HepG2 (cell line): ENCODE measurements around the gene ATRIP. TPM values are rescaled to one million over a fixed set of nuclear protein-coding genes. Genes with fewer than 3 reads are reported as not detected.

Experiments
- BCL6 ChIP-seq: IDR thresholded peaks from 2 replicates; pipeline ENCODE4 v1.6.1; 2016; ENCODE audit warnings: missing genetic modification reagents, missing compliant biosample characterization
- EP300 ChIP-seq, 3 experiments: sonication (generic) in 1 of 3; formaldehyde crosslinking in 1 of 3; IDR thresholded peaks; 2 replicates each; pipeline versions ENCODE4 v1.5.1 to v1.6.1; 2011 to 2020; ENCODE audit warnings: low read depth in 2 of 3, low read length in 2 of 3, borderline replicate concordance in 1 of 3, improper control_type of control experiment in 1 of 3, mild to moderate bottlenecking in 1 of 3, missing genetic modification reagents in 1 of 3, moderate library complexity in 1 of 3
- HDAC2 ChIP-seq: sonication (generic); formaldehyde crosslinking; IDR thresholded peaks from 2 replicates; pipeline ENCODE4 v1.4.0; 2020; ENCODE audit warnings: missing genetic modification reagents
- HNF4G ChIP-seq, 2 experiments: sonication (generic) in 1 of 2; formaldehyde crosslinking in 1 of 2; IDR thresholded peaks; 2 replicates each; pipeline versions ENCODE4 v1.4.0 to v1.6.1; 2011 to 2020; ENCODE audit warnings: borderline replicate concordance in 2 of 2, low read depth in 2 of 2, mild to moderate bottlenecking in 2 of 2, low read length in 1 of 2, missing genetic modification reagents in 1 of 2, moderate library complexity in 1 of 2
- MAFF ChIP-seq: IDR thresholded peaks from 2 replicates; pipeline ENCODE4 v1.6.1; 2011; ENCODE audit warnings: low read depth, low read length, improper control_type of control experiment
- NCOA1 ChIP-seq: sonication (generic); formaldehyde crosslinking; IDR thresholded peaks from 2 replicates; pipeline ENCODE4 v1.9.0; 2021; ENCODE audit warnings: missing genetic modification reagents
- NR2F6 ChIP-seq, 2 experiments: IDR thresholded peaks; 2 replicates each; pipeline ENCODE4 v1.6.1; 2016; ENCODE audit warnings: antibody characterized with exemption in 1 of 2, mild to moderate bottlenecking in 1 of 2
- PHF8 ChIP-seq: sonication (generic); formaldehyde crosslinking; IDR thresholded peaks from 2 replicates; pipeline ENCODE4 v1.5.0; 2020; ENCODE audit warnings: missing genetic modification reagents
- SAFB2 ChIP-seq: sonication (generic); formaldehyde crosslinking; IDR thresholded peaks from 2 replicates; pipeline ENCODE4 v1.5.1; 2020; ENCODE audit warnings: missing genetic modification reagents, low read depth, mild to moderate bottlenecking, borderline replicate concordance
- SAP130 ChIP-seq: IDR thresholded peaks from 2 replicates; pipeline ENCODE4 v1.6.1; 2016; ENCODE audit warnings: low read depth
- SNAI1 ChIP-seq: sonication (generic); formaldehyde crosslinking; IDR thresholded peaks from 2 replicates; pipeline ENCODE4 v1.5.0; 2020; ENCODE audit warnings: mild to moderate bottlenecking, missing genetic modification reagents, borderline replicate concordance
- TBX2 ChIP-seq: sonication (generic); formaldehyde crosslinking; IDR thresholded peaks from 2 replicates; pipeline ENCODE4 v1.5.0; 2020; ENCODE audit warnings: missing genetic modification reagents, mild to moderate bottlenecking, borderline replicate concordance
- TEAD3 ChIP-seq: optimal IDR thresholded peaks from 2 replicates; pipeline ENCODE3; 2016; ENCODE audit warnings: borderline replicate concordance
- ZFP41 ChIP-seq: sonication (generic); formaldehyde crosslinking; IDR thresholded peaks from 2 replicates; pipeline ENCODE4 v1.4.0; 2020; ENCODE audit warnings: mild to moderate bottlenecking, missing genetic modification reagents, borderline replicate concordance
- ZNF264 ChIP-seq: sonication (generic); formaldehyde crosslinking; IDR thresholded peaks from 2 replicates; pipeline ENCODE4 v1.4.0; 2020; ENCODE audit warnings: missing genetic modification reagents
- polyA plus RNA-seq, 8 experiments: library from polyadenylated mRNA; depleted of rRNA in 3 of 8; stranded (reverse) in 7 of 8; unstranded in 1 of 8; fragments of >200 nt; fragmentation: Illumina TruSeq in 4 of 8; extraction: Trizol in 4 of 8; gene quantifications; 2 replicates each; pipeline versions ENCODE4 v1.2.1 to v1.2.3, GENCODE V29; 2011 to 2016; ENCODE audit warnings: low read depth in 4 of 8, missing spikeins in 1 of 8, mixed read lengths in 1 of 8; ENCODE audit not compliant: insufficient read depth in 1 of 8
- total RNA-seq, 5 experiments: library from RNA; depleted of rRNA; stranded (reverse); fragments of >200 nt; fragmentation: Illumina TruSeq; extraction: Trizol; gene quantifications; 2 replicates each; pipeline ENCODE4 v1.2.3, GENCODE V29; 2016; ENCODE audit warnings: low read depth in 1 of 5
- TF ChIP-seq, protein P1 (sequence below): sonication (generic); formaldehyde crosslinking; IDR thresholded peaks from 2 replicates; pipeline ENCODE4 v1.4.0; 2020; ENCODE audit warnings: missing genetic modification reagents
- TF ChIP-seq, protein P2 (sequence below): sonication (generic); IDR thresholded peaks from 2 replicates; pipeline ENCODE4 v1.6.1; 2016; ENCODE audit warnings: low read depth, borderline replicate concordance
- TF ChIP-seq, protein P3 (sequence below): sonication (generic); formaldehyde crosslinking; IDR thresholded peaks from 2 replicates; pipeline ENCODE4 v1.4.0; 2020; ENCODE audit warnings: missing genetic modification reagents

Gene ATRIP
- total and polyA plus RNA-seq, 2 of the 13 experiments (the other 11 are each of a cell fraction or from before 2014, with no cell fraction given): 5.1 to 12.5 TPM

DNA sequence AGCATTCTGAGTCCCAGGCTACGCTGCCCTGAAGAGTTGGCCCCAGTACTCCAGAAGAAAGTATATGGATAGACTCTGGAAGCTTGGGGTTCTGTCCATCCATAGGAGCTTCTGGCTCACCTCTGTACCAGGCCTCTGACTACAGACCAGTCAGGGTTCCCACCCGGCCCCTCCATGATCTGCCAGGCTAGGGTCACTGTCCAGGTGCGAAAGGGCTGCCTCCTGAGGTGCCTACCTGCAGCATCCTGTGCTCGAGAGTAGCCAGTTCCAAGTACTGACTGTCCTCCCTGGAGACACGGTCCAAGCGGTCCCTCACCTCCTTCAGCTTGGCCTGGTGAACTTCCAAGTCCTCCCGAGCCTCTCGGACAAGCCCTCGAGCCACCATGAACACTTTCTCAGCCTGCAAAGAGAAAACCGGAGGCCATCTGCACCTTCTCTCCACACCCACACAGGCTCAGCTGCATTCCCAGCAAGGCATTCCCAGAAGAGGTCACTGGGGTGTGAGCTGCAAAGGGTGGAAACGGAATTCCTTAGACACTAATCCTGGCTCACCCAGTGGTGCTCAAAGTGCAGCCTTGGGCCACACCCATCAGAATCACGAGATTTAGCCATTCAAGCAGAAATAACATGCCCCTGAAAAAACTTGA is 12.9 kb upstream of the ATRIP start (continued):
- TF ChIP-seq EP300 (IDR thresholded peaks at IDR 0.05; ENCODE audit: low read depth in 2 of 2, low read length in 2 of 2) (peak in 1 of 2 experiments; percentile 29; a peak in 1 of 4 replicates), EP300 (CRISPR knock-in tag; IDR thresholded peaks at IDR 0.05; ENCODE audit: borderline replicate concordance) (no peak), BCL6 (0 out of 2 replicates have a peak, but pooled peaks have one; percentile 25), ZFP41 (no peak), TEAD3 (CRISPR knock-in tag) (peak; percentile 85), SAFB2 (CRISPR knock-in tag) (no peak), NCOA1 (0 out of 2 replicates have a peak, but pooled peaks have one; percentile 28), HNF4G (IDR thresholded peaks at IDR 0.05; ENCODE audit: borderline replicate concordance, low read depth, low read length) (peak; percentile 18; the same call in 1 of the 2 replicates), HNF4G (CRISPR knock-in tag; IDR thresholded peaks at IDR 0.05; ENCODE audit: borderline replicate concordance, low read depth) (no peak), MAFF (0 out of 2 replicates have a peak, but pooled peaks have one; percentile 1), TBX2 (CRISPR knock-in tag) (0 out of 2 replicates have a peak, but pooled peaks have one; percentile 30), PHF8 (CRISPR knock-in tag) (0 out of 2 replicates have a peak, but pooled peaks have one; percentile 8), ZNF264 (CRISPR knock-in tag) (peak; percentile 59; the same call in 1 of the 2 replicates), HDAC2 (no peak), SAP130 (peak; percentile 48), SNAI1 (no peak), NR2F6 (IDR thresholded peaks at IDR 0.05) (peak; percentile 46; the same call in 1 of the 2 replicates), NR2F6 (CRISPR knock-in tag; IDR thresholded peaks at IDR 0.05) (peak; percentile 61; the same call in 1 of the 2 replicates)
- TF ChIP-seq, protein P1, sequence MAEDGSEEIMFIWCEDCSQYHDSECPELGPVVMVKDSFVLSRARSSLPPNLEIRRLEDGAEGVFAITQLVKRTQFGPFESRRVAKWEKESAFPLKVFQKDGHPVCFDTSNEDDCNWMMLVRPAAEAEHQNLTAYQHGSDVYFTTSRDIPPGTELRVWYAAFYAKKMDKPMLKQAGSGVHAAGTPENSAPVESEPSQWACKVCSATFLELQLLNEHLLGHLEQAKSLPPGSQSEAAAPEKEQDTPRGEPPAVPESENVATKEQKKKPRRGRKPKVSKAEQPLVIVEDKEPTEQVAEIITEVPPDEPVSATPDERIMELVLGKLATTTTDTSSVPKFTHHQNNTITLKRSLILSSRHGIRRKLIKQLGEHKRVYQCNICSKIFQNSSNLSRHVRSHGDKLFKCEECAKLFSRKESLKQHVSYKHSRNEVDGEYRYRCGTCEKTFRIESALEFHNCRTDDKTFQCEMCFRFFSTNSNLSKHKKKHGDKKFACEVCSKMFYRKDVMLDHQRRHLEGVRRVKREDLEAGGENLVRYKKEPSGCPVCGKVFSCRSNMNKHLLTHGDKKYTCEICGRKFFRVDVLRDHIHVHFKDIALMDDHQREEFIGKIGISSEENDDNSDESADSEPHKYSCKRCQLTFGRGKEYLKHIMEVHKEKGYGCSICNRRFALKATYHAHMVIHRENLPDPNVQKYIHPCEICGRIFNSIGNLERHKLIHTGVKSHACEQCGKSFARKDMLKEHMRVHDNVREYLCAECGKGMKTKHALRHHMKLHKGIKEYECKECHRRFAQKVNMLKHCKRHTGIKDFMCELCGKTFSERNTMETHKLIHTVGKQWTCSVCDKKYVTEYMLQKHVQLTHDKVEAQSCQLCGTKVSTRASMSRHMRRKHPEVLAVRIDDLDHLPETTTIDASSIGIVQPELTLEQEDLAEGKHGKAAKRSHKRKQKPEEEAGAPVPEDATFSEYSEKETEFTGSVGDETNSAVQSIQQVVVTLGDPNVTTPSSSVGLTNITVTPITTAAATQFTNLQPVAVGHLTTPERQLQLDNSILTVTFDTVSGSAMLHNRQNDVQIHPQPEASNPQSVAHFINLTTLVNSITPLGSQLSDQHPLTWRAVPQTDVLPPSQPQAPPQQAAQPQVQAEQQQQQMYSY: peak; percentile 88
- TF ChIP-seq, protein P2, sequence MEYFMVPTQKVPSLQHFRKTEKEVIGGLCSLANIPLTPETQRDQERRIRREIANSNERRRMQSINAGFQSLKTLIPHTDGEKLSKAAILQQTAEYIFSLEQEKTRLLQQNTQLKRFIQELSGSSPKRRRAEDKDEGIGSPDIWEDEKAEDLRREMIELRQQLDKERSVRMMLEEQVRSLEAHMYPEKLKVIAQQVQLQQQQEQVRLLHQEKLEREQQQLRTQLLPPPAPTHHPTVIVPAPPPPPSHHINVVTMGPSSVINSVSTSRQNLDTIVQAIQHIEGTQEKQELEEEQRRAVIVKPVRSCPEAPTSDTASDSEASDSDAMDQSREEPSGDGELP: peak; percentile 31; the same call in 1 of the 2 replicates
- TF ChIP-seq, protein P3, sequence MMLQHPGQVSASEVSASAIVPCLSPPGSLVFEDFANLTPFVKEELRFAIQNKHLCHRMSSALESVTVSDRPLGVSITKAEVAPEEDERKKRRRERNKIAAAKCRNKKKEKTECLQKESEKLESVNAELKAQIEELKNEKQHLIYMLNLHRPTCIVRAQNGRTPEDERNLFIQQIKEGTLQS: no peak
